Measurements from ENCODE around the gene SEMA3A. TPM values are rescaled to one million over a fixed set of nuclear protein-coding genes. Genes with fewer than 3 reads are reported as not detected.

SEMA3A gene
- total RNA-seq, 1 donor from 2014 or later, result 1.9 TPM

DNA sequence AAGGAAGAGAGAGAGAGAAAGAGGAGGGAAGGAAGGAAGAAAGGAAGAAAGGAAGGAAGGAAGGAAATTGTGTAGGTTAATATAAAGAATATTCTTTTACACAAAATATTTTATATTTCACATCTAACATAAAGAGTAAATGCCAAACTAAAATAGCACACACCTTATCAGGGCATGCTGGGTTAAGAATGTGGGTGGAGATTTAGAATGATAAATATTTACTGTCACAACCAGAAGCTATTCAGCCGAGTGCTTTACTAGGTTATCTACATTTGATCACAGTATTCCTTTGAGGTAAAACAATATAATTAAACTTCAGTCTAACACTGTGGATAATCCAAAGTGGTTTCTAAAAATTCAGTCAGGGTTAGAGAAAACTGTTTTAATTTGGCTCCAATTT lies 103.3 kb downstream of the SEMA3A start:
- Histone ChIP-seq H3K27ac (replicated peaks) (no peak overlapping the region), H3K4me3 (no peak overlapping the region), H3K27me3 (ENCODE audit: low read depth) (no peaks in the 10 kb centered on the region), H3K9me3 (replicated peaks) (no peaks in the 10 kb centered on the region), H3K36me3 (no peaks in the 10 kb centered on the region), H3K4me1 (peaks cover 17% of the 10 kb centered on the region)
- no peak for DNase-seq
- TF ChIP-seq, protein P1, sequence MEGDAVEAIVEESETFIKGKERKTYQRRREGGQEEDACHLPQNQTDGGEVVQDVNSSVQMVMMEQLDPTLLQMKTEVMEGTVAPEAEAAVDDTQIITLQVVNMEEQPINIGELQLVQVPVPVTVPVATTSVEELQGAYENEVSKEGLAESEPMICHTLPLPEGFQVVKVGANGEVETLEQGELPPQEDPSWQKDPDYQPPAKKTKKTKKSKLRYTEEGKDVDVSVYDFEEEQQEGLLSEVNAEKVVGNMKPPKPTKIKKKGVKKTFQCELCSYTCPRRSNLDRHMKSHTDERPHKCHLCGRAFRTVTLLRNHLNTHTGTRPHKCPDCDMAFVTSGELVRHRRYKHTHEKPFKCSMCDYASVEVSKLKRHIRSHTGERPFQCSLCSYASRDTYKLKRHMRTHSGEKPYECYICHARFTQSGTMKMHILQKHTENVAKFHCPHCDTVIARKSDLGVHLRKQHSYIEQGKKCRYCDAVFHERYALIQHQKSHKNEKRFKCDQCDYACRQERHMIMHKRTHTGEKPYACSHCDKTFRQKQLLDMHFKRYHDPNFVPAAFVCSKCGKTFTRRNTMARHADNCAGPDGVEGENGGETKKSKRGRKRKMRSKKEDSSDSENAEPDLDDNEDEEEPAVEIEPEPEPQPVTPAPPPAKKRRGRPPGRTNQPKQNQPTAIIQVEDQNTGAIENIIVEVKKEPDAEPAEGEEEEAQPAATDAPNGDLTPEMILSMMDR (IDR thresholded peaks at IDR 0.05; ENCODE audit: borderline replicate concordance), result no peak
- intact Hi-C loops (cut with micrococcal nuclease), result no loop called here

DNA sequence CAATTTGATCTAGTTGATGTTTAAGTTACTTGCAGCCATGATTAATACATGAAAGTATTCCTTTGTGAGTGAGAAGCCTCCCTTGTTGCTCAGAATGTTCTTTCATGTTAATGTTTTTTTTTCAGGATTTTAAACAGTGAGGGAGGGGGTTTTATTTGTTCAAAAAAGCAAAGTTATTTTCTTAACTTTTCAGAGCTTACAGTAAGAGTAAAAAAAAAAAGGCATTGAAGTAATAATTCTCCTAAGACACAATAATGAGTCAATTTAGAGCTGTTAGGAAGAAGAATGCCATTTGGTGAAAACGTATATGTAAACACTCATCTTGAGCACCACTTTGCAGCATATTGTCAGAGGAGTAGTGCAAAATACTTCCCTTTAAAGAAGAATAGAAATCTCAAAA lies 105.8 kb downstream of the SEMA3A start:
- Histone ChIP-seq H3K9me3 (replicated peaks) (no peaks in the 10 kb centered on the region), H3K4me3 (no peak overlapping the region), H3K27ac (replicated peaks) (no peak overlapping the region), H3K36me3 (no peaks in the 10 kb centered on the region), H3K4me1 (peaks cover 17% of the 10 kb centered on the region), H3K27me3 (ENCODE audit: low read depth) (no peaks in the 10 kb centered on the region)
- no peak for DNase-seq
- intact Hi-C loops (cut with micrococcal nuclease), result no loop called here
- TF ChIP-seq, protein P1 (IDR thresholded peaks at IDR 0.05; ENCODE audit: borderline replicate concordance), result no peak

DNA sequence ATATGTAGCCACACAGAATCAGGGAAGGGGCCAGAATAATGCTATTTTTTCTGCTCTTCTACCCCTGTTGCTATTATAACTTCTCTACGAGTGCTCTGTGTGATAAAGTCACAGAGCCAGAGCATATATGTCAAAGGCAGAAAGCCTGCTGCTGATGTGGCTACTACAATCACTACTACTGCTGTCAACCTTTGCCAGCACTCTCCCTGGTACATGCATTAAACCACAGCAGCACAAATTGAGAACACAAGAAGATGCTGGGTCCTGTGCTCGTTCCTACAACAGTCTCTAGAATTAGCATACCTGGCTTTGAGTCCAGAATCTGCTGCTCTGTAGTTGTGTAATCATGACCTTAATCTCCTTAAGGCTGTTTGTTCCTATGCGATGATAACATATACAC lies 108.6 kb downstream of the SEMA3A start:
- H3K4me3 ChIP-seq, result no peak overlapping the region
- H3K4me1 ChIP-seq, result no peaks in the 10 kb centered on the region
- no peak overlapping the region for H3K27ac ChIP-seq (replicated peaks)
- H3K27me3 ChIP-seq (ENCODE audit: low read depth), result no peaks in the 10 kb centered on the region
- no peaks in the 10 kb centered on the region for H3K9me3 ChIP-seq (replicated peaks)
- intact Hi-C loops (cut with micrococcal nuclease), result no loop called here
- no peak for DNase-seq
- TF ChIP-seq, protein P1 (IDR thresholded peaks at IDR 0.05; ENCODE audit: borderline replicate concordance), result no peak
- no peaks in the 10 kb centered on the region for H3K36me3 ChIP-seq

DNA sequence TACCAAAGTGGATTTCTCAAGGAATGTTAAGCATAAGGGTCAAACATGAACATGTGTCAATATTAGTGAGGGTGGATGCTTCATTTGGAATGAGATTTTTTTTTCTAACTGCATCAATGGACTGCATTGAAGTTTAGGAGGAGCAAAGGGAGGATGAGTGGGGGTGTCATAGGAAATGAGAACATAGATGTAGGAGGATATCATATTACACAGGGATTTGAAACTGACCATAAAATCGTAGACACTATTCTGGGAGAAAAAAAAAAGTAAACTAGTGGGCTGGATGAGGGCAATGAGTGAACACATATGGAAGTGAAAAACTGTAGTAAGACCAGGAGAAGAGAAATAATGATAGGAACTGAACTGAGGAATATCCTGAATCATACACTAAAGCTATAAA lies 109.4 kb downstream of the SEMA3A start:
- TF ChIP-seq, protein P1 (IDR thresholded peaks at IDR 0.05; ENCODE audit: borderline replicate concordance), result no peak
- Histone ChIP-seq H3K36me3 (no peaks in the 10 kb centered on the region), H3K4me1 (no peaks in the 10 kb centered on the region), H3K27me3 (ENCODE audit: low read depth) (no peaks in the 10 kb centered on the region), H3K27ac (replicated peaks) (no peak overlapping the region), H3K4me3 (no peak overlapping the region), H3K9me3 (replicated peaks) (no peaks in the 10 kb centered on the region)
- DNase-seq, result no peak
- intact Hi-C loops (cut with micrococcal nuclease), result no loop called here

DNA sequence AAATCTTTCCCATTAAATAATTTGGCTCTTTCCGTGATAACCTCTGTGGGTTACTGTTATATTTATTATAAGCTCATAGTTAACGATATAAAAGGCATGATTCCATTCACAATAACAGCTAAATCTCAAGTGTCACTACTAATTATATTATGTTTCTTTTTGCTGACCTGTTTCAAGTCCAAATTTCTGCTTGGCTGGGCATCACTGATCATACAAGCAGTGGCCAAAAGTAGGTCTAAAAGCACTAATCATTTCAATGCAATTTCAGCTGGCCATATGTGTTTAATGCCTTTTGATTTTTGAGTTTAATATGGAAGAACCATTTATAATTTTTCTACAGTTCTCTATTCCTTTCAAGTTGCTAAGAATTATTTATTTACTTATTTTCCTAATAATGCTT lies 110.7 kb downstream of the SEMA3A start:
- intact Hi-C loops (cut with micrococcal nuclease), result no loop called here
- Histone ChIP-seq H3K9me3 (replicated peaks) (no peaks in the 10 kb centered on the region), H3K4me3 (no peak overlapping the region), H3K27me3 (ENCODE audit: low read depth) (no peaks in the 10 kb centered on the region), H3K27ac (replicated peaks) (no peak overlapping the region), H3K36me3 (no peaks in the 10 kb centered on the region), H3K4me1 (no peaks in the 10 kb centered on the region)
- no peak for DNase-seq
- TF ChIP-seq, protein P1 (IDR thresholded peaks at IDR 0.05; ENCODE audit: borderline replicate concordance), result no peak

Measured in left ventricle myocardium inferior (tissue), 1 donor.